H9 (cell line): ENCODE data around the gene TMEM132D. TPM values are rescaled to one million over a fixed set of nuclear protein-coding genes. Genes with fewer than 3 reads are reported as not detected.

Experiments used
- DNase-seq: peaks from one replicate; pipeline ENCODE4 v3.0.0-alpha.2; 2017
- H2AFZ ChIP-seq: one replicate; pipeline ENCODE4 v1.6.1; 2013; ENCODE audit warnings: mild to moderate bottlenecking, low read length, control low read depth, moderate library complexity
- H2AK5ac ChIP-seq: 2 replicates; pipeline ENCODE4 v1.6.1; 2013; ENCODE audit warnings: low read length, control low read depth, mixed read lengths; ENCODE audit not compliant: insufficient read length
- H2BK120ac ChIP-seq: one replicate; pipeline ENCODE4 v1.6.1; 2013; ENCODE audit warnings: low read depth, mild to moderate bottlenecking, low read length, control low read depth, inconsistent platforms; ENCODE audit not compliant: poor library complexity, severe bottlenecking
- H2BK12ac ChIP-seq: 2 replicates; pipeline ENCODE4 v1.6.1; 2013; ENCODE audit warnings: low read length, control low read depth, mixed read lengths, low read depth; ENCODE audit not compliant: insufficient read length
- H2BK15ac ChIP-seq: 2 replicates; pipeline ENCODE4 v1.6.1; 2013; ENCODE audit warnings: low read depth, low read length, control low read depth
- H2BK20ac ChIP-seq: one replicate; pipeline ENCODE4 v1.6.1; 2013; ENCODE audit warnings: low read depth, mild to moderate bottlenecking, low read length, control low read depth, inconsistent platforms; ENCODE audit not compliant: poor library complexity, severe bottlenecking
- H2BK5ac ChIP-seq: 2 replicates; pipeline ENCODE4 v1.6.1; 2013; ENCODE audit warnings: low read length, control low read depth, mixed read lengths; ENCODE audit not compliant: insufficient read length
- H3K14ac ChIP-seq: 2 replicates; pipeline ENCODE4 v1.6.1; 2013; ENCODE audit warnings: low read length, control low read depth; ENCODE audit not compliant: insufficient read depth
- H3K18ac ChIP-seq: 2 replicates; pipeline ENCODE4 v1.6.1; 2013; ENCODE audit warnings: low read depth, mild to moderate bottlenecking, mixed read lengths, low read length, control low read depth; ENCODE audit not compliant: insufficient read length
- H3K23ac ChIP-seq: 2 replicates; pipeline ENCODE4 v1.6.1; 2013; ENCODE audit warnings: low read length, control low read depth, mixed read lengths, low read depth; ENCODE audit not compliant: insufficient read length
- H3K23me2 ChIP-seq: 2 replicates; pipeline ENCODE4 v1.6.1; 2013; ENCODE audit warnings: low read depth, mild to moderate bottlenecking, mixed read lengths, low read length, control low read depth; ENCODE audit not compliant: insufficient read length, poor library complexity, severe bottlenecking
- H3K27ac ChIP-seq: 2 replicates; pipeline ENCODE4 v1.5.1; 2013; ENCODE audit warnings: low read length, control low read depth, mixed read lengths, low read depth; ENCODE audit not compliant: insufficient read length
- H3K27me3 ChIP-seq: 2 replicates; pipeline ENCODE4 v1.6.1; 2013; ENCODE audit warnings: low read length, control low read depth, inconsistent platforms; ENCODE audit not compliant: insufficient read depth
- H3K4ac ChIP-seq: 2 replicates; pipeline ENCODE4 v1.6.1; 2013; ENCODE audit warnings: low read depth, mild to moderate bottlenecking, control low read depth, inconsistent platforms, low read length, moderate library complexity
- H3K4me1 ChIP-seq: 2 replicates; pipeline ENCODE4 v1.6.1; 2013; ENCODE audit warnings: low read length, control low read depth, inconsistent platforms; ENCODE audit not compliant: insufficient read depth
- H3K4me2 ChIP-seq: 2 replicates; pipeline ENCODE4 v1.6.1; 2013; ENCODE audit warnings: low read length, control low read depth, mixed read lengths; ENCODE audit not compliant: insufficient read length, insufficient read depth
- H3K56ac ChIP-seq: 2 replicates; pipeline ENCODE4 v1.6.1; 2013; ENCODE audit warnings: low read depth, mild to moderate bottlenecking, mixed read lengths, low read length, control low read depth; ENCODE audit not compliant: insufficient read length
- H3K79me1 ChIP-seq: 2 replicates; pipeline ENCODE4 v1.6.1; 2013; ENCODE audit warnings: low read depth, mild to moderate bottlenecking, moderate library complexity, low read length, control low read depth, inconsistent platforms; ENCODE audit not compliant: insufficient read depth, poor library complexity, severe bottlenecking
- H3K79me2 ChIP-seq: 2 replicates; pipeline ENCODE4 v1.6.1; 2013; ENCODE audit warnings: low read length, control low read depth, inconsistent platforms; ENCODE audit not compliant: insufficient read depth
- H3K9ac ChIP-seq: 2 replicates; pipeline ENCODE4 v1.6.1; 2013; ENCODE audit warnings: low read length, control low read depth, mixed read lengths; ENCODE audit not compliant: insufficient read length; ENCODE audit errors: extremely low read depth
- H3K9me3 ChIP-seq: one replicate; pipeline ENCODE4 v1.6.1; 2013; ENCODE audit warnings: low read depth, low read length, inconsistent platforms; ENCODE audit not compliant: control insufficient read depth
- H3T11ph ChIP-seq: one replicate; pipeline ENCODE4 v1.6.1; 2013; ENCODE audit warnings: mild to moderate bottlenecking, low read length, control low read depth, inconsistent platforms
- H4K20me1 ChIP-seq: one replicate; pipeline ENCODE4 v1.6.1; 2013; ENCODE audit not compliant: control insufficient read depth, insufficient read length, insufficient read depth
- H4K5ac ChIP-seq: 2 replicates; pipeline ENCODE4 v1.6.1; 2013; ENCODE audit warnings: low read depth, mild to moderate bottlenecking, mixed read lengths, low read length, control low read depth; ENCODE audit not compliant: insufficient read length
- H4K8ac ChIP-seq: replicated peaks from 2 replicates; pipeline ENCODE4 v1.6.1; 2013; ENCODE audit warnings: low read length, control low read depth, mixed read lengths, low read depth; ENCODE audit not compliant: insufficient read length
- H4K91ac ChIP-seq: 2 replicates; pipeline ENCODE4 v1.6.1; 2013; ENCODE audit warnings: low read depth, mild to moderate bottlenecking, moderate library complexity, mixed read lengths, low read length, control low read depth; ENCODE audit not compliant: insufficient read length
- H3K27ac Mint-ChIP-seq, 3 experiments: 2 replicates in 2 of 3; 3 replicates in 1 of 3; pipeline ENCODE4 v1.8.0; 2020 to 2021; ENCODE audit warnings: mixed read lengths in 3 of 3, mild to moderate bottlenecking in 1 of 3, moderate library complexity in 1 of 3
- H3K27me3 Mint-ChIP-seq: 2 replicates; pipeline ENCODE4 v1.8.0; 2021; ENCODE audit warnings: low read depth, mild to moderate bottlenecking, moderate library complexity, mixed read lengths
- H3K36me3 Mint-ChIP-seq, 3 experiments: 2 replicates in 2 of 3; 3 replicates in 1 of 3; pipeline ENCODE4 v1.8.0; 2020 to 2021; ENCODE audit warnings: low read depth in 3 of 3, mixed read lengths in 3 of 3; ENCODE audit not compliant: insufficient read depth in 1 of 3
- H3K4me1 Mint-ChIP-seq, 2 experiments: 2 replicates each; pipeline ENCODE4 v1.8.0; 2020; ENCODE audit warnings: mixed read lengths in 2 of 2
- H3K4me3 Mint-ChIP-seq, 2 experiments: 2 replicates in 1 of 2; 3 replicates in 1 of 2; pipeline ENCODE4 v1.8.0; 2020 to 2021; ENCODE audit warnings: mild to moderate bottlenecking in 2 of 2, mixed read lengths in 2 of 2, moderate library complexity in 1 of 2
- H3K9me3 Mint-ChIP-seq, 2 experiments: 2 replicates in 1 of 2; 3 replicates in 1 of 2; pipeline ENCODE4 v1.8.0; 2020; ENCODE audit warnings: mild to moderate bottlenecking in 2 of 2, mixed read lengths in 2 of 2, moderate library complexity in 1 of 2
- CTCF ChIP-seq: fragments of 200-600 bp; sonication (generic); conservative IDR thresholded peaks from 3 replicates; pipeline ENCODE4 v1.8.0; 2021; ENCODE audit warnings: antibody characterized with exemption, mild to moderate bottlenecking
- WGBS: extraction: QIAGEN DNeasy Blood & Tissue Kit; methylation state at CpG from one replicate; pipeline ENCODE4 v1.1.7; 2013; ENCODE audit warnings: missing lambda C conversion rate, low lambda C conversion rate, mixed read lengths; ENCODE audit not compliant: insufficient read length; ENCODE audit errors: extremely low coverage; 5-methylcytosine and 5-hydroxymethylcytosine counted together
- total RNA-seq: library from RNA; stranded (reverse); gene quantifications from 2 replicates; pipeline ENCODE4 v1.2.1, GENCODE V29; 2021

TMEM132D gene
- total RNA-seq, 1 experiment from 2014 or later: 6.1 TPM

GRCh38 chr12:129372876-129373275 is 530.9 kb downstream of the TMEM132D start:
- H2AFZ ChIP-seq: no peak overlapping the region
- H2BK120ac ChIP-seq: no peak overlapping the region
- H3K79me2 ChIP-seq: no peaks in the 10 kb centered on the region
- no peak overlapping the region for H3K9ac ChIP-seq
- Mint-ChIP-seq H3K36me3 (peaks cover 2 to 13% (median 10%) of the 10 kb centered on the region in 3 experiments; a peak in 5 of 7 replicates), H3K27me3 (peaks cover 1% of the 10 kb centered on the region; the same call in 1 of the 2 replicates), H3K9me3 (peaks cover 3 to 17% of the 10 kb centered on the region in 2 experiments; a peak in 3 of 5 replicates), H3K4me3 (no peak overlapping the region), H3K27ac (no peak overlapping the region), H3K4me1 (peaks cover 2 to 4% of the 10 kb centered on the region in 2 experiments)
- WGBS: no CpG with 5 or more reads among the region's 3 CpGs
- TF ChIP-seq CTCF: no peak
- no peak overlapping the region for H3K4me2 ChIP-seq
- no peaks in the 10 kb centered on the region for H3K79me1 ChIP-seq
- H2BK15ac ChIP-seq: no peak overlapping the region
- no peak overlapping the region for H3K18ac ChIP-seq
- H3K23me2 ChIP-seq: no peaks in the 10 kb centered on the region
- H3K27ac ChIP-seq: no peak overlapping the region
- no peak overlapping the region for H4K91ac ChIP-seq
- H3K27me3 ChIP-seq: no peaks in the 10 kb centered on the region
- H3K56ac ChIP-seq: no peak overlapping the region
- H3T11ph ChIP-seq: no peak overlapping the region
- no peak for DNase-seq
- H2AK5ac ChIP-seq: no peak overlapping the region
- H3K9me3 ChIP-seq: no peaks in the 10 kb centered on the region
- H3K14ac ChIP-seq: no peak overlapping the region
- no peak overlapping the region for H2BK5ac ChIP-seq
- H3K4me1 ChIP-seq: 0 out of 2 replicates have a peak, but pooled peaks cover 2% of the 10 kb centered on the region
- no peak overlapping the region for H2BK12ac ChIP-seq
- H3K23ac ChIP-seq: no peak overlapping the region
- H4K8ac ChIP-seq: no peak overlapping the region
- H4K5ac ChIP-seq: no peak overlapping the region
- H4K20me1 ChIP-seq: no peaks in the 10 kb centered on the region
- H2BK20ac ChIP-seq: no peak overlapping the region
- H3K4ac ChIP-seq: no peak overlapping the region
